22Rv1 (cell line): ENCODE measurements around the gene CAMTA1.

Source experiments
- CTCF ChIP-seq: fragments of 450-650 bp; IDR thresholded peaks from 2 replicates; pipeline ENCODE4 v1.5.1; 2017; ENCODE audit warnings: mild to moderate bottlenecking
- ZFX ChIP-seq: fragments of 450-650 bp; IDR thresholded peaks from 2 replicates; pipeline ENCODE4 v1.6.1; 2017; ENCODE audit warnings: antibody characterized with exemption, borderline replicate concordance

- TF ChIP-seq CTCF (no peak), ZFX (no peak)
These were observed 992.9 kb downstream of the CAMTA1 start for GRCh38 chr1:7778133-7778628.
